ENCODE measurements around the gene EXOC8. TPM values are rescaled to one million over a fixed set of nuclear protein-coding genes. Genes with fewer than 3 reads are reported as not detected.
"Not testable (repeated sequence)": the region's sequence is repeated elsewhere in the genome, so short reads cannot be mapped to it uniquely, and the experiment has no call there.

EXOC8 gene
- total RNA-seq, 1 experiment from 2014 or later: 24.0 TPM

DNA sequence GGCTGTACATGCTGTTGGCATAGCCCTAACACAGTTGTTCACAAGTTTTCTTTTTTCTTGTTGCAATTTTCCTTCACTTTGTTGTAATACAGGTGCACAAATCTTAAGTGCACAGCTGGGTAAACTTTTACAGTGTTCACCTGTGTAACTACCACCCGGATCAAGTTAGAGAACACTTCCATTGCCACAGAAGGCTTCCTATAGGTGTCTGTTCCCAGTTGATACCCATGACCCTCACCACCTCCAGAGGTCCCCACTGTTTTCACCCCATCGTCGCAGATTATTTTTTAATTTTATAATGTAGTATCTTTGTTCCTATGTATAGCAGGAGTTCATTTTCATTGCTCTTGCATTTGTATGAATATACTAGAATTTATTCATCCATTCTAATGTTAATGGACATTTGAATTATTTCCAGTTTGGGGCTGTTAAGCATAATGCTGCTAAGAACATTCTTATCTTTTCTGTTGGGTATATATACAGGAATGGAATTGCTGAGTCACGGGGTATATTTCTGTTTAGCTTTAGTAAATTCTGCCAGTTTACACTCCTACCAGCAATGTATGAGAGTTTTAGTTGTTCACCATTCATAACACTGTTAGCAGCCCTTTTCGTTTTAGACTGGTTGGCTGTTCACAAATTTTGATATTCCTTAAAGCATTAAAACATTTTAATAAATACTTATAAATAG, 16.8 kb upstream of the EXOC8 start:
- POLR2A ChIA-PET: interaction anchor here (0.7 to 11.0 kb wide), 7 partner anchors 16 to 248 kb away, joined by 3 to 122 read pairs (median 3); partner anchors contain the start of genes EXOC8 and SPRTN
- H3K4me1 Mint-ChIP-seq (ENCODE audit: insufficient read depth, unreplicated experiment): peaks cover 13% of the 10 kb centered on the region
- H3K4me3 Mint-ChIP-seq (ENCODE audit: unreplicated experiment): no peak overlapping the region
- no TSS peak for BruUV-seq (replicated peaks)
- intact Hi-C loops (cut with micrococcal nuclease): no loop called here
- no peak for DNase-seq (ENCODE audit: unreplicated experiment)
- H3K27me3 Mint-ChIP-seq (ENCODE audit: insufficient read depth, unreplicated experiment): no peaks in the 10 kb centered on the region
- peaks cover 59% of the 10 kb centered on the region for H3K36me3 Mint-ChIP-seq (ENCODE audit: insufficient read depth, unreplicated experiment)
- no peak for TF ChIP-seq CTCF (IDR thresholded peaks at IDR 0.05; ENCODE audit: unreplicated experiment)
- CTCF ChIA-PET: interaction anchor here (0.6 to 4.3 kb wide), 8 partner anchors 9 to 252 kb away, joined by 3 to 46 read pairs (median 3); partner anchors contain the start of genes EXOC8 and SPRTN
- no peak overlapping the region for H3K27ac Mint-ChIP-seq (ENCODE audit: low read depth, unreplicated experiment)
- H3K9me3 Mint-ChIP-seq (ENCODE audit: unreplicated experiment): no peaks in the 10 kb centered on the region

DNA sequence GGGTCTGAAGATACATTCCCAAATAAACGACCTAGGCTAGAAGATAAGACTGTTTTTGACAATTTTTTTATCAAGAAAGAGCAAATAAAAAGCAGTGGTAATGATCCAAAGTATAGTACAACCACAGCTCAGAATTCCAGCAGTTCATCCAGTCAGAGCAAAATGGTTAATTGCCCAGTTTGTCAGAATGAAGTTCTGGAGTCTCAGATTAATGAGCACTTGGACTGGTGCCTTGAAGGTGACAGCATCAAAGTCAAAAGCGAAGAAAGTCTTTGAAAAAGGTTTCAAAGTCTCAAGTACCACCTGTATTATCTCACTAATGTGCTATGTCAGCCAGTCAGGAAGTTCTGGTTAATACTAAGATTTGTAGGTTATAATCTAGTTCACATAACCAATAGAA, 15.4 kb upstream of the EXOC8 start:
- H3K4me3 Mint-ChIP-seq (ENCODE audit: unreplicated experiment): no peak overlapping the region
- H3K9me3 Mint-ChIP-seq (ENCODE audit: unreplicated experiment): no peaks in the 10 kb centered on the region
- H3K36me3 Mint-ChIP-seq (ENCODE audit: insufficient read depth, unreplicated experiment): peaks cover 72% of the 10 kb centered on the region
- no peak for TF ChIP-seq CTCF (IDR thresholded peaks at IDR 0.05; ENCODE audit: unreplicated experiment)
- peak overlapping the region; percentile 21 for H3K27ac Mint-ChIP-seq (ENCODE audit: low read depth, unreplicated experiment)
- BruUV-seq (replicated peaks): TSS peak; percentile 21
- H3K27me3 Mint-ChIP-seq (ENCODE audit: insufficient read depth, unreplicated experiment): no peaks in the 10 kb centered on the region
- ChIA-PET CTCF (no interaction called here), POLR2A (interaction anchor here (0.7 to 11.0 kb wide), 3 partner anchors 14 to 1600 kb away, joined by 3 to 122 read pairs (median 3); partner anchors contain the start of genes EXOC8 and SPRTN)
- intact Hi-C loops (cut with micrococcal nuclease): no loop called here
- no peak for DNase-seq (ENCODE audit: unreplicated experiment)
- H3K4me1 Mint-ChIP-seq (ENCODE audit: insufficient read depth, unreplicated experiment): peaks cover 8% of the 10 kb centered on the region

DNA sequence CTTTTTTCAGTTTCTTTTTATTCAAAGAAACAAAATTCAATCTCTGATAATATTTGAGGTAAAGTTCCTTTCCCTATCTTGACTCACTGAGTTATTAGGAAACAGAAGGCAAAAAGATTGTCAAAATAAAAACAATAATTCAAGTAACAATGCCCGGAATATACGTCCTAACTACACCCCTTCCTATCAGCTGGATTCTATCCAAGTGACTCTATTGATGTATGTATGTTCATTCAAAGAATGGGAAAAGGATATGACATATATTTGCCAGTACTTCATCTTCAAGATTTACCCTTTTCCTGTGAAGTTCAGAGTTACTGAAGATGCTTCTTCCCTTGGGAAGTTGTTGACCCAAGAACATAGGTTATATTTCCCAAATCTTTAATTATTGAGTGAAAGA, 14.2 kb upstream of the EXOC8 start:
- ChIA-PET POLR2A (interaction anchor here (0.9 to 11.0 kb wide), 3 partner anchors 11 to 176 kb away, joined by 3 to 122 read pairs (median 3); partner anchors contain the start of genes EXOC8, SPRTN and TSNAX), CTCF (interaction anchor here (0.5 to 0.7 kb wide), 2 partner anchors 181 to 545 kb away, joined by 3 to 4 read pairs; no protein-coding TSS in a partner anchor)
- H3K4me1 Mint-ChIP-seq (ENCODE audit: insufficient read depth, unreplicated experiment): no peaks in the 10 kb centered on the region
- H3K27me3 Mint-ChIP-seq (ENCODE audit: insufficient read depth, unreplicated experiment): no peaks in the 10 kb centered on the region
- no peak overlapping the region for H3K4me3 Mint-ChIP-seq (ENCODE audit: unreplicated experiment)
- H3K9me3 Mint-ChIP-seq (ENCODE audit: unreplicated experiment): no peaks in the 10 kb centered on the region
- TF ChIP-seq CTCF (IDR thresholded peaks at IDR 0.05; ENCODE audit: unreplicated experiment): no peak
- DNase-seq (ENCODE audit: unreplicated experiment): no peak
- peaks cover 76% of the 10 kb centered on the region for H3K36me3 Mint-ChIP-seq (ENCODE audit: insufficient read depth, unreplicated experiment)
- no TSS peak for BruUV-seq (replicated peaks)
- intact Hi-C loops (cut with micrococcal nuclease): no loop called here
- H3K27ac Mint-ChIP-seq (ENCODE audit: low read depth, unreplicated experiment): no peak overlapping the region

- H3K27me3 Mint-ChIP-seq (ENCODE audit: insufficient read depth, unreplicated experiment); H3K4me3 Mint-ChIP-seq (ENCODE audit: unreplicated experiment); DNase-seq (ENCODE audit: unreplicated experiment); H3K27ac Mint-ChIP-seq (ENCODE audit: low read depth, unreplicated experiment); intact Hi-C loops (cut with micrococcal nuclease); BruUV-seq (replicated peaks); H3K4me1 Mint-ChIP-seq (ENCODE audit: insufficient read depth, unreplicated experiment); H3K9me3 Mint-ChIP-seq (ENCODE audit: unreplicated experiment): not testable (repeated sequence)
- ChIA-PET POLR2A (interaction anchor here (0.9 to 11.0 kb wide), 5 partner anchors 8 to 120 kb away, joined by 3 to 122 read pairs (median 5); partner anchors contain the start of genes EXOC8 and SPRTN), CTCF (interaction anchor here (0.6 to 2.3 kb wide), 7 partner anchors 8 to 243 kb away, joined by 3 to 10 read pairs (median 4); partner anchors contain the start of genes EXOC8 and SPRTN)
- peaks cover 93% of the 10 kb centered on the region for H3K36me3 Mint-ChIP-seq (ENCODE audit: insufficient read depth, unreplicated experiment)
Observed at GRCh38 chr1:231348856-231349255, 11.2 kb upstream of the EXOC8 start.
